A549 (cell line): ENCODE measurements around the gene GPSM3. TPM values are rescaled to one million over a fixed set of nuclear protein-coding genes. Genes with fewer than 3 reads are reported as not detected.

Experiments
- ATAC-seq, 2 experiments: fragments of 200-7000 bp in 1 of 2; fragments of >200 bp in 1 of 2; cut with Nextera tagmentation in 1 of 2; cut with Tn5 transposase in 1 of 2; 3 replicates each; pipeline versions ENCODE4 v1.8.0 to v1.9.1; 2018 to 2020; ENCODE audit warnings: mild to moderate bottlenecking in 1 of 2, moderate library complexity in 1 of 2
- CTCF ChIA-PET: fragments of 300-600 bp; sonication (Branson Sonifier 250); formaldehyde crosslinking; extraction: SDS; loops from one replicate; lab custom pipeline; 2021; ENCODE audit warnings: antibody characterized with exemption, inconsistent platforms; lab: Yijun Ruan, JAX
- POLR2A ChIA-PET: fragments of 350-600 bp; formaldehyde crosslinking; extraction: SDS; loops from one replicate; lab custom pipeline; 2021; ENCODE audit warnings: antibody characterized with exemption, inconsistent platforms; lab: Yijun Ruan, JAX
- DNase-seq, 2 experiments: peaks; one replicate each; pipeline versions ENCODE4 v3.0.0 to v3.0.0-alpha.2; 2011 to 2016; ENCODE audit warnings: low read depth in 1 of 2, low spot score in 1 of 2
- FAIRE-seq: peaks from 2 replicates; lab custom pipeline; 2011; peaks lifted over from hg19 to GRCh38; lab: Jason Lieb, UNC
- H3K27ac ChIP-seq, 2 experiments: fragments of >200 bp; sonication (Bioruptor Twin); formaldehyde crosslinking; 3 replicates each; pipeline ENCODE4 v1.5.1; 2016 to 2017
- H3K4me1 ChIP-seq: fragments of >200 bp; sonication (Bioruptor Twin); formaldehyde crosslinking; 3 replicates; pipeline ENCODE4 v1.6.1; 2016
- H3K4me2 ChIP-seq: fragments of >200 bp; sonication (Bioruptor Twin); formaldehyde crosslinking; 3 replicates; pipeline ENCODE4 v1.6.1; 2016
- H3K4me3 ChIP-seq: fragments of >200 bp; sonication (Bioruptor Twin); formaldehyde crosslinking; 3 replicates; pipeline ENCODE4 v1.5.1; 2016
- H3K9me3 ChIP-seq: fragments of >200 bp; sonication (Bioruptor Twin); formaldehyde crosslinking; 3 replicates; pipeline ENCODE4 v1.6.1; 2016
- BCL3 ChIP-seq: fragments of >200 bp; sonication (Bioruptor Twin); formaldehyde crosslinking; IDR thresholded peaks from 3 replicates; pipeline ENCODE4 v1.6.1; 2016
- BHLHE40 ChIP-seq: IDR thresholded peaks from 2 replicates; pipeline ENCODE4 v1.6.1; 2012; ENCODE audit warnings: low read depth, low read length, inconsistent platforms
- CEBPB ChIP-seq, 2 experiments: fragments of >200 bp in 1 of 2; sonication (Bioruptor Twin) in 1 of 2; formaldehyde crosslinking in 1 of 2; IDR thresholded peaks; 2 replicates each; pipeline ENCODE4 v1.6.1; 2012 to 2016
- CTCF ChIP-seq: fragments of >200 bp; sonication (Bioruptor Twin); formaldehyde crosslinking; IDR thresholded peaks from 3 replicates; pipeline ENCODE4 v1.5.1; 2016
- E2F6 ChIP-seq: IDR thresholded peaks from 2 replicates; pipeline ENCODE4 v1.6.1; 2012; ENCODE audit warnings: low read depth, borderline replicate concordance
- ELK1 ChIP-seq: fragments of 150-350 bp; IDR thresholded peaks from 2 replicates; pipeline ENCODE4 v1.6.1; 2014; ENCODE audit warnings: low read depth, mild to moderate bottlenecking, low read length
- EP300 ChIP-seq, 2 experiments: fragments of >200 bp; sonication (Bioruptor Twin); formaldehyde crosslinking; IDR thresholded peaks; 2 replicates in 1 of 2; 3 replicates in 1 of 2; pipeline ENCODE4 v1.6.1; 2016 to 2017
- ESRRA ChIP-seq: fragments of 150-350 bp; IDR thresholded peaks from 2 replicates; pipeline ENCODE4 v1.6.1; 2014; ENCODE audit warnings: mild to moderate bottlenecking, low read length, borderline replicate concordance
- FOSB ChIP-seq: fragments of 250-450 bp; sonication (Bioruptor Pico); IDR thresholded peaks from 2 replicates; pipeline ENCODE4 v1.5.0; 2020; ENCODE audit warnings: mild to moderate bottlenecking, moderate library complexity
- GATA3 ChIP-seq: IDR thresholded peaks from 2 replicates; pipeline ENCODE4 v1.6.1; 2012; ENCODE audit warnings: borderline replicate concordance
- HOXB13 ChIP-seq: fragments of 250-450 bp; sonication (Bioruptor Pico); IDR thresholded peaks from 2 replicates; pipeline ENCODE4 v1.5.0; 2020; ENCODE audit warnings: low read depth, mild to moderate bottlenecking, moderate library complexity
- HOXB5 ChIP-seq: fragments of 250-450 bp; sonication (Bioruptor Pico); IDR thresholded peaks from 2 replicates; pipeline ENCODE4 v1.5.0; 2020; ENCODE audit warnings: mild to moderate bottlenecking, moderate library complexity
- JUNB ChIP-seq: fragments of >200 bp; sonication (Bioruptor Twin); formaldehyde crosslinking; IDR thresholded peaks from 2 replicates; pipeline ENCODE4 v1.6.1; 2016
- KDM1A ChIP-seq: fragments of 200-600 bp; sonication (generic); IDR thresholded peaks from 2 replicates; pipeline ENCODE4 v1.6.1; 2016; ENCODE audit warnings: low read depth, mild to moderate bottlenecking
- MAZ ChIP-seq: fragments of 150-350 bp; IDR thresholded peaks from 2 replicates; pipeline ENCODE4 v1.6.1; 2014; ENCODE audit warnings: antibody characterized with exemption, low read depth, low read length, borderline replicate concordance
- MYC ChIP-seq: IDR thresholded peaks from 2 replicates; pipeline ENCODE4 v1.6.1; 2012; ENCODE audit warnings: mild to moderate bottlenecking, inconsistent platforms, low read length, improper control_type of control experiment, borderline replicate concordance
- NPAS2 ChIP-seq: fragments of 250-450 bp; sonication (Bioruptor Pico); IDR thresholded peaks from 2 replicates; pipeline ENCODE4 v1.8.0; 2022; ENCODE audit warnings: mild to moderate bottlenecking, moderate library complexity, borderline replicate concordance
- NR3C1 ChIP-seq: fragments of >200 bp; sonication (Bioruptor Twin); formaldehyde crosslinking; IDR thresholded peaks from 3 replicates; pipeline ENCODE4 v1.6.1; 2017
- POLR2A ChIP-seq: IDR thresholded peaks from 2 replicates; pipeline ENCODE4 v1.6.1; 2012; ENCODE audit warnings: mild to moderate bottlenecking, low read length
- POLR2AphosphoS2 ChIP-seq: conservative IDR thresholded peaks from 2 replicates; pipeline ENCODE4 v1.6.1; 2012; ENCODE audit warnings: low read length, improper control_type of control experiment, inconsistent platforms
- RAD21 ChIP-seq, 2 experiments: fragments of >200 bp in 1 of 2; sonication (Bioruptor Twin) in 1 of 2; formaldehyde crosslinking in 1 of 2; IDR thresholded peaks in 1 of 2; conservative IDR thresholded peaks in 1 of 2; 2 replicates in 1 of 2; 3 replicates in 1 of 2; pipeline ENCODE4 v1.6.1; 2012 to 2018; ENCODE audit warnings: inconsistent platforms in 1 of 2
- RCOR1 ChIP-seq: fragments of 150-350 bp; IDR thresholded peaks from 2 replicates; pipeline ENCODE4 v1.6.1; 2014; ENCODE audit warnings: antibody characterized with exemption, low read length, low read depth
- RNF2 ChIP-seq: fragments of 200-600 bp; sonication (generic); IDR thresholded peaks from 2 replicates; pipeline ENCODE4 v1.6.1; 2016; ENCODE audit warnings: low read depth, mild to moderate bottlenecking, antibody characterized with exemption, moderate library complexity, borderline replicate concordance
- SMC3 ChIP-seq: fragments of >200 bp; sonication (Bioruptor Twin); formaldehyde crosslinking; IDR thresholded peaks from 3 replicates; pipeline ENCODE4 v1.6.1; 2018; ENCODE audit warnings: inconsistent platforms
- USF2 ChIP-seq: fragments of 450-650 bp; IDR thresholded peaks from 2 replicates; pipeline ENCODE4 v1.6.1; 2014; ENCODE audit warnings: antibody characterized with exemption
- ZC3H11A ChIP-seq: fragments of 450-650 bp; IDR thresholded peaks from 2 replicates; pipeline ENCODE4 v1.6.1; 2014; ENCODE audit warnings: antibody characterized with exemption, mild to moderate bottlenecking
- ZNF302 ChIP-seq: fragments of 250-450 bp; sonication (Bioruptor Pico); IDR thresholded peaks from 2 replicates; pipeline ENCODE4 v1.9.0; 2021; ENCODE audit warnings: inconsistent platforms, mild to moderate bottlenecking, moderate library complexity
- WGBS: methylation state at CpG from one replicate; pipeline ENCODE4 v1.1.6; 2017; ENCODE audit errors: missing lambda C conversion rate; 5-methylcytosine and 5-hydroxymethylcytosine counted together
- polyA plus RNA-seq, 4 experiments: library from polyadenylated mRNA; depleted of rRNA in 3 of 4; stranded (reverse); fragments of >200 nt; fragmentation: RNase III in 1 of 4; extraction: RNeasy Plus Mini Kit Qiagen cat#74134 plus additional on column Dnase treatment in 1 of 4; gene quantifications; 2 replicates in 3 of 4; 3 replicates in 1 of 4; pipeline ENCODE4 v1.2.3, GENCODE V29; 2011 to 2017

GPSM3 gene
- polyA plus RNA-seq, 2 of the 4 experiments (the other 2 are of a cell fraction): 0.19 to 0.36 TPM

GRCh38 chr6:32177183-32177787, 15.2 kb downstream of the GPSM3 start (continued):
- no peak for TF ChIP-seq MYC
- TF ChIP-seq ZNF302 (CRISPR knock-in tag): no peak
- TF ChIP-seq BCL3: 0 out of 3 replicates have a peak, but pooled peaks have one; percentile 33
- TF ChIP-seq KDM1A: no peak
- no peak for TF ChIP-seq RNF2
- TF ChIP-seq CTCF: no peak
- no peak for TF ChIP-seq HOXB13 (CRISPR knock-in tag)
- 0 out of 2 replicates have a peak, but pooled peaks have one; percentile 15 for TF ChIP-seq ESRRA
- TF ChIP-seq MAZ: no peak
- TF ChIP-seq ELK1: no peak
- no peak for TF ChIP-seq NR3C1
- no peak for TF ChIP-seq ZC3H11A
- no peak for TF ChIP-seq EP300 (IDR thresholded peaks at IDR 0.05)
- no peak for TF ChIP-seq HOXB5 (CRISPR knock-in tag)
- no peak for TF ChIP-seq RCOR1
- TF ChIP-seq RAD21 (conservative IDR thresholded peaks at IDR 0.05 in 1 of 2, IDR thresholded peaks at IDR 0.05 in 1 of 2): no peak
- TF ChIP-seq E2F6: 0 out of 2 replicates have a peak, but pooled peaks have one; percentile 70
- TF ChIP-seq POLR2AphosphoS2: no peak
- TF ChIP-seq JUNB: no peak
- TF ChIP-seq POLR2A: peak; percentile 47
- TF ChIP-seq NPAS2 (CRISPR knock-in tag): no peak
- no peak for TF ChIP-seq BHLHE40
- no peak for TF ChIP-seq SMC3

GRCh38 chr6:32176476-32177182, 15.8 kb downstream of the GPSM3 start:
- TF ChIP-seq USF2: 0 out of 2 replicates have a peak, but pooled peaks have one; percentile 15
- TF ChIP-seq RNF2: no peak
- TF ChIP-seq GATA3: no peak
- TF ChIP-seq CEBPB (IDR thresholded peaks at IDR 0.05): 0 out of 4 replicates have a peak, but pooled peaks of 1 of the 2 experiments have one; percentile 12
- TF ChIP-seq HOXB13 (CRISPR knock-in tag): no peak
- no peak for TF ChIP-seq FOSB (CRISPR knock-in tag)
- ChIA-PET POLR2A (interaction anchor here (0.5 to 2.5 kb wide), 7 partner anchors 11 to 269 kb away, joined by 3 to 24 read pairs (median 6); partner anchors contain the start of genes FKBPL and PBX2), CTCF (interaction anchor here (0.9 to 1.4 kb wide), 4 partner anchors 19 to 59 kb away, joined by 3 to 4 read pairs (median 4); no protein-coding TSS in a partner anchor)
- 38% methylated on average over 5 of the region's 5 CpGs for WGBS
- peak overlapping the region; percentile 100 for H3K4me3 ChIP-seq
- H3K4me1 ChIP-seq: peaks cover 20% of the 10 kb centered on the region
- peak; percentile 0 to 14; a peak in 4 of 6 replicates for ATAC-seq
- DNase-seq: peak in 1 of 2 experiments; percentile 51
- H3K4me2 ChIP-seq: peak overlapping the region; percentile 93
- FAIRE-seq: no peak
- peak overlapping the region; percentile 97 to 99 for H3K27ac ChIP-seq
- no peaks in the 10 kb centered on the region for H3K9me3 ChIP-seq
